ENCODE results near the gene DCC.

GRCh38 chr18:52963481-52963880 is 623.5 kb downstream of the DCC start:
- TF ChIP-seq CTCF (conservative IDR thresholded peaks at IDR 0.05) (no peak), ZFX (IDR thresholded peaks at IDR 0.05) (no peak)

Data from C4-2B (cell line).